ENCODE measurements around the gene ARPP21.

The ARPP21 gene

GRCh38 chr3:35744419-35744818 lies 105.1 kb downstream of the ARPP21 start:
- TF ChIP-seq POLR2A (IDR thresholded peaks at IDR 0.05; ENCODE audit: low read length) (no peak), GATA1 (IDR thresholded peaks at IDR 0.05; ENCODE audit: low read depth, low read length) (no peak)
- DNase-seq = no peak

DNA sequence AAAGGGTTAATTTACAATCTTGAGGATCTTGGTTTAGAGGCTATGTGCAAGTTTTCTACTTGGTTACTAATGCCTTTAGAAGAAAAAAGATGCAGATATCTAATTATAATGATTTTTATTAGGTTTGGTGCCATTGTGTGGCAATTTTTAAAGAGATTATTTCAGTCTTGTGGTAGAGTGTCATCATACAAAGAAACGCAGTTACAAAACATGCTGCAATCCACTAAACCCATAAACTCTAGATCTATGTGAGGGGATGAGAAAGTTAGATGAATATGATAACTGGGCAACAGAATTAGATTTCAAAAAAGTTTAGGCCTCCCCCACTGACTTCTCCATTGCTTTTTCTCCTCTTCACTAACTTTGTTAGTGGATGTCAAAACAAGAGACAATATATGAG lies 106.0 kb downstream of the ARPP21 start:
- DNase-seq = no peak
- TF ChIP-seq GATA1 (IDR thresholded peaks at IDR 0.05; ENCODE audit: low read depth, low read length) (no peak), POLR2A (IDR thresholded peaks at IDR 0.05; ENCODE audit: low read length) (no peak)

- no peak for DNase-seq
- TF ChIP-seq POLR2A (IDR thresholded peaks at IDR 0.05; ENCODE audit: low read length) = no peak
- TF ChIP-seq GATA1 (IDR thresholded peaks at IDR 0.05; ENCODE audit: low read depth, low read length) = no peak
Observed at GRCh38 chr3:35745802-35746484, 106.6 kb downstream of the ARPP21 start.

- no peak for TF ChIP-seq GATA1 (IDR thresholded peaks at IDR 0.05; ENCODE audit: low read depth, low read length)
- no peak for DNase-seq
Observed at GRCh38 chr3:35746492-35746891, 107.2 kb downstream of the ARPP21 start.

DNA sequence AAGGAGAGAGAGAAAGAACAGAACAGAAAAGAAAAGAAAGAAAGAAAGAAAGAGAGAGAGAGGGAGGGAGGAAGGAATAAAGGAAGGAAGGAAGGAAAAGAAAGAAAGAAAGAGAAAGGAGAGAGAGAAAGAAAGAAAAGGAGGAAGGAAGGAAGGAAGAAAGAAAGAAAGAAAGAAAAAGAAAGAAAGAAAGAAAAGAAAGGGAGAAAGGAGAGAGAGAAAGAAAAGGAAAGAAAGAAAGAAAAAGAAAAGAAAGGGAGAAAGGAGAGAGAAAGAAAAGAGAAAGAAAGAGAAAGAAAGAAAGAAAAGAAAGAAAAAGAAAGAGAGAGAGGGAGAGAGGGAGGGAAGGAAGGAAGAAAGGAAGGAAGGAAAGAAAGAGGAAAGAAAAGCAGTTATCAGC lies 108.8 kb downstream of the ARPP21 start:
- TF ChIP-seq POLR2A (IDR thresholded peaks at IDR 0.05; ENCODE audit: low read length) (no peak), GATA1 (IDR thresholded peaks at IDR 0.05; ENCODE audit: low read depth, low read length) (no peak)
- no peak for DNase-seq

- no peak for TF ChIP-seq POLR2A (IDR thresholded peaks at IDR 0.05; ENCODE audit: low read length)
- TF ChIP-seq GATA1 (IDR thresholded peaks at IDR 0.05; ENCODE audit: low read depth, low read length) = no peak
- DNase-seq = no peak
Observed at GRCh38 chr3:35751207-35751606, 111.9 kb downstream of the ARPP21 start.

- TF ChIP-seq GATA1 (IDR thresholded peaks at IDR 0.05; ENCODE audit: low read depth, low read length) (no peak), POLR2A (IDR thresholded peaks at IDR 0.05; ENCODE audit: low read length) (no peak)
- no peak for DNase-seq
Observed at GRCh38 chr3:35757991-35758757, 118.8 kb downstream of the ARPP21 start.

- DNase-seq = no peak
- TF ChIP-seq POLR2A (IDR thresholded peaks at IDR 0.05; ENCODE audit: low read length) (no peak), GATA1 (IDR thresholded peaks at IDR 0.05; ENCODE audit: low read depth, low read length) (no peak)
Observed at GRCh38 chr3:35760146-35760545, 120.8 kb downstream of the ARPP21 start.

DNA sequence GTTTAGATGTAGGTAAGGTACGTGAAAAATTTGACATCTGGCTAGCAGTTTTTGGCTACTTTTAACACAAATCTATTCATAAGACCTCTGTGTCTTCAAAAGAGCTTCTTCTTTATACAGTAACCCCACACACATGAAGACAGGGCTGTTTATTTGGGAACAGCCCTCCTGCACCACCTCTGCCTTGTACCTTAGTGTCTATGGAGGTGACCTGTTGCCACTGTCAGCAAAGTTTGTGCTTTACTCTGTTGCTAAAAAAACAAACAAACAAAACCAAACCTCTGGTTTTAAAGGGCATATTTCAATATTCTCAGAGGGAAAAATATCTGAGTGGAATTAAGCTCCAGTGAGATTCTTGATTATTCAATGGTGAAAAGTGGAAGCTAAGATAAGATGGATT lies 122.0 kb downstream of the ARPP21 start:
- TF ChIP-seq GATA1 (IDR thresholded peaks at IDR 0.05; ENCODE audit: low read depth, low read length) (no peak), POLR2A (IDR thresholded peaks at IDR 0.05; ENCODE audit: low read length) (no peak)
- DNase-seq = no peak

GRCh38 chr3:35772381-35773015 lies 133.2 kb downstream of the ARPP21 start:
- DNase-seq = no peak

GRCh38 chr3:35773417-35773816 lies 134.1 kb downstream of the ARPP21 start:
- TF ChIP-seq POLR2A (IDR thresholded peaks at IDR 0.05; ENCODE audit: low read length) (no peak), GATA1 (IDR thresholded peaks at IDR 0.05; ENCODE audit: low read depth, low read length) (no peak)
- DNase-seq = no peak

More at GRCh38 chr3:35772381-35773015, 133.2 kb downstream of the ARPP21 start:
- TF ChIP-seq POLR2A (IDR thresholded peaks at IDR 0.05; ENCODE audit: low read length) = no peak
- TF ChIP-seq GATA1 (IDR thresholded peaks at IDR 0.05; ENCODE audit: low read depth, low read length) = no peak

DNA sequence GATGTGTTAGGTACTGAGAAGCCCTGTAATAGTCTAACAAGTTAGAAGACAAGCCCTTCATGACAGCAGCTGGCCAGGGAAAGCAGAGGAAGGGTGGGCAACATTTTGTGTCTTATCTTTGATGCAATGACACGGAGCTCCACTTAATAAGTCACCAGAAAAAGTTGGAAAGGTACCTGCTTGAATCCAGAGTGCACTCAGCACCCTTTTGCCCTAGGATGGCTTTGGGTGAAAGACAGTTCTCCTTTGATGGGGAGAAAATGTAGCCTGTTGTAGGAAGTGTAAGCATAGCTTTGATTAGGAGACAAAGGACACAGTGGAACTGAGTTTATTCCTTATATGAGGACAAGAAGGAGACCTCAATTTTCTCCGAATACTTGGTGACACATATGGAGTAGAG lies 137.0 kb downstream of the ARPP21 start:
- TF ChIP-seq POLR2A (IDR thresholded peaks at IDR 0.05; ENCODE audit: low read length) = no peak
- no peak for TF ChIP-seq GATA1 (IDR thresholded peaks at IDR 0.05; ENCODE audit: low read depth, low read length)
- DNase-seq = no peak

GRCh38 chr3:35777065-35777464 lies 137.7 kb downstream of the ARPP21 start:
- TF ChIP-seq POLR2A (IDR thresholded peaks at IDR 0.05; ENCODE audit: low read length) = no peak
- no peak for TF ChIP-seq GATA1 (IDR thresholded peaks at IDR 0.05; ENCODE audit: low read depth, low read length)

More at GRCh38 chr3:35777065-35777464, 137.7 kb downstream of the ARPP21 start:
- DNase-seq = no peak
